DOHH2 (cell line): ENCODE results near the gene SCN1A.

ENCODE experiments used
- H3F3A ChIP-seq: fragments of 200-600 bp; sonication (generic), shearing (Covaris generic); 2 replicates; pipeline ENCODE4 v1.6.0; 2016; ENCODE audit warnings: antibody characterized with exemption, mild to moderate bottlenecking; ENCODE audit not compliant: control insufficient read depth, insufficient read depth
- H3K27ac ChIP-seq: fragments of 200-600 bp; sonication (generic); 2 replicates; pipeline ENCODE4 v1.5.1; 2014; ENCODE audit warnings: low read depth, mild to moderate bottlenecking, low read length, moderate library complexity
- H3K27me3 ChIP-seq: fragments of 200-600 bp; sonication (generic); 2 replicates; pipeline ENCODE4 v1.6.1; 2014; ENCODE audit warnings: mild to moderate bottlenecking, low read length, mixed read lengths; ENCODE audit not compliant: control insufficient read depth
- H3K36me3 ChIP-seq: fragments of 200-600 bp; sonication (generic); 2 replicates; pipeline ENCODE4 v1.6.1; 2014; ENCODE audit warnings: mild to moderate bottlenecking, low read length, moderate library complexity, mixed read lengths; ENCODE audit not compliant: control insufficient read depth
- H3K4me1 ChIP-seq: fragments of 200-600 bp; sonication (generic); 2 replicates; pipeline ENCODE4 v1.6.1; 2014; ENCODE audit warnings: mild to moderate bottlenecking, low read length, mixed read lengths; ENCODE audit not compliant: control insufficient read depth
- H3K4me2 ChIP-seq: fragments of 200-600 bp; sonication (generic); 2 replicates; pipeline ENCODE4 v1.6.0; 2014; ENCODE audit warnings: mild to moderate bottlenecking, low read length, moderate library complexity
- H3K4me3 ChIP-seq: fragments of 200-600 bp; sonication (generic); 2 replicates; pipeline ENCODE4 v1.5.1; 2014; ENCODE audit warnings: mild to moderate bottlenecking, low read length, mixed read lengths
- H3K79me2 ChIP-seq: fragments of 200-600 bp; sonication (generic); 2 replicates; pipeline ENCODE4 v1.6.1; 2014; ENCODE audit warnings: mild to moderate bottlenecking, low read length, mixed read lengths; ENCODE audit not compliant: control insufficient read depth
- H3K9me2 ChIP-seq: fragments of 200-600 bp; sonication (generic); replicated peaks from 2 replicates; pipeline ENCODE4 v1.6.1; 2014; ENCODE audit warnings: mild to moderate bottlenecking, low read length, mixed read lengths; ENCODE audit not compliant: control insufficient read depth
- H3K9me3 ChIP-seq: fragments of 200-600 bp; sonication (generic); 2 replicates; pipeline ENCODE4 v1.6.1; 2014; ENCODE audit warnings: antibody characterized with exemption, low read length, mixed read lengths; ENCODE audit not compliant: control insufficient read depth, insufficient read depth
- H4K20me1 ChIP-seq: fragments of 200-600 bp; sonication (generic); 2 replicates; pipeline ENCODE4 v1.6.0; 2014; ENCODE audit warnings: low read depth, mild to moderate bottlenecking, antibody characterized with exemption, low read length, moderate library complexity; ENCODE audit not compliant: control insufficient read depth, insufficient read depth
- CTCF ChIP-seq: fragments of 200-600 bp; sonication (generic); IDR thresholded peaks from one replicate; pipeline ENCODE4 v1.5.1; 2014; ENCODE audit warnings: antibody characterized with exemption, mild to moderate bottlenecking, low read depth, low read length; ENCODE audit not compliant: poor library complexity, severe bottlenecking
- EZH2phosphoT487 ChIP-seq: fragments of 200-600 bp; sonication (generic); IDR thresholded peaks from 2 replicates; pipeline ENCODE4 v1.6.1; 2017; ENCODE audit warnings: borderline replicate concordance, mild to moderate bottlenecking, antibody characterized with exemption, low read length, moderate library complexity, mixed read lengths

Gene SCN1A

GRCh38 chr2:166070231-166070630 is 57.6 kb downstream of the SCN1A start:
- H3K36me3 ChIP-seq = no peaks in the 10 kb centered on the region
- H4K20me1 ChIP-seq = no peaks in the 10 kb centered on the region
- no peaks in the 10 kb centered on the region for H3K4me1 ChIP-seq
- no peak overlapping the region for H3K27ac ChIP-seq
- H3K9me3 ChIP-seq = no peaks in the 10 kb centered on the region
- H3K27me3 ChIP-seq = peaks cover 21% of the 10 kb centered on the region
- no peaks in the 10 kb centered on the region for H3F3A ChIP-seq
- TF ChIP-seq CTCF = no peak
- no peak for TF ChIP-seq EZH2phosphoT487
- no peak overlapping the region for H3K4me2 ChIP-seq
- no peak overlapping the region for H3K4me3 ChIP-seq
- no peaks in the 10 kb centered on the region for H3K79me2 ChIP-seq
- H3K9me2 ChIP-seq = no peaks in the 10 kb centered on the region

- no peaks in the 10 kb centered on the region for H3K36me3 ChIP-seq
- peaks cover 26% of the 10 kb centered on the region for H3K27me3 ChIP-seq
- H3K9me3 ChIP-seq = no peaks in the 10 kb centered on the region
- no peaks in the 10 kb centered on the region for H3K4me1 ChIP-seq
- no peak overlapping the region for H3K4me2 ChIP-seq
- no peaks in the 10 kb centered on the region for H3K9me2 ChIP-seq
- no peak overlapping the region for H3K27ac ChIP-seq
- no peaks in the 10 kb centered on the region for H3K79me2 ChIP-seq
- no peak overlapping the region for H3K4me3 ChIP-seq
- H3F3A ChIP-seq = no peaks in the 10 kb centered on the region
- no peaks in the 10 kb centered on the region for H4K20me1 ChIP-seq
- TF ChIP-seq CTCF (no peak), EZH2phosphoT487 (no peak)
Observed at GRCh38 chr2:166068981-166069380, 58.8 kb downstream of the SCN1A start.

GRCh38 chr2:166067229-166067628 is 60.6 kb downstream of the SCN1A start:
- Histone ChIP-seq H3K4me3 (no peak overlapping the region), H3K9me3 (no peaks in the 10 kb centered on the region), H3K79me2 (no peaks in the 10 kb centered on the region), H3K27ac (no peak overlapping the region), H3K27me3 (peaks cover 32% of the 10 kb centered on the region), H3K4me1 (no peaks in the 10 kb centered on the region), H3K36me3 (no peaks in the 10 kb centered on the region), H4K20me1 (no peaks in the 10 kb centered on the region), H3K9me2 (no peaks in the 10 kb centered on the region), H3F3A (no peaks in the 10 kb centered on the region), H3K4me2 (no peak overlapping the region)
- TF ChIP-seq CTCF (no peak), EZH2phosphoT487 (no peak)

- H3F3A ChIP-seq = no peaks in the 10 kb centered on the region
Observed at GRCh38 chr2:166060191-166060590, 67.6 kb downstream of the SCN1A start.

More at GRCh38 chr2:166060191-166060590, 67.6 kb downstream of the SCN1A start:
- no peak overlapping the region for H3K27ac ChIP-seq
- H3K4me2 ChIP-seq = no peak overlapping the region
- H3K4me3 ChIP-seq = no peak overlapping the region
- H3K4me1 ChIP-seq = no peaks in the 10 kb centered on the region
- TF ChIP-seq CTCF (no peak), EZH2phosphoT487 (no peak)
- no peaks in the 10 kb centered on the region for H3K36me3 ChIP-seq
- H3K9me3 ChIP-seq = no peaks in the 10 kb centered on the region
- peaks cover 11% of the 10 kb centered on the region; the same call in 1 of the 2 replicates for H3K27me3 ChIP-seq
- no peaks in the 10 kb centered on the region for H3K9me2 ChIP-seq
- H3K79me2 ChIP-seq = no peaks in the 10 kb centered on the region
- no peaks in the 10 kb centered on the region for H4K20me1 ChIP-seq
